Activated CD8-positive, alpha-beta T cell treated with anti-CD3 and anti-CD28 coated beads for 36 hours (primary cell): Measurements from ENCODE around the gene ATP6V0A4. TPM values are rescaled to one million over a fixed set of nuclear protein-coding genes. Genes with fewer than 3 reads are reported as not detected.

Experiments used
- ATAC-seq: fragments of 200-7000 bp; cut with Tn5 transposase; one replicate; pipeline ENCODE4 v1.10.0; 2021; ENCODE audit warnings: mild to moderate bottlenecking, moderate library complexity
- CTCF ChIA-PET: fragments of 350-600 bp; sonication (Branson Sonifier 250); formaldehyde crosslinking; loops from one replicate; lab custom pipeline; 2021; ENCODE audit warnings: antibody characterized with exemption; lab: Charles Lee
- POLR2A ChIA-PET: fragments of 350-600 bp; sonication (Branson Sonifier 250); formaldehyde crosslinking; loops from one replicate; lab custom pipeline; 2021; ENCODE audit warnings: antibody characterized with exemption; lab: Charles Lee
- DNase-seq: peaks from one replicate; pipeline ENCODE4 v3.0.0-alpha.2; 2020
- H3K27ac Mint-ChIP-seq: one replicate; pipeline ENCODE4 v1.8.0; 2021; ENCODE audit warnings: mild to moderate bottlenecking, mixed read lengths
- H3K27me3 Mint-ChIP-seq: one replicate; pipeline ENCODE4 v1.8.0; 2021; ENCODE audit warnings: mixed read lengths
- H3K36me3 Mint-ChIP-seq: one replicate; pipeline ENCODE4 v1.8.0; 2021; ENCODE audit warnings: low read depth, mixed read lengths
- H3K4me1 Mint-ChIP-seq: one replicate; pipeline ENCODE4 v1.8.0; 2021; ENCODE audit warnings: low read depth, mixed read lengths
- H3K4me3 Mint-ChIP-seq: one replicate; pipeline ENCODE4 v1.8.0; 2021; ENCODE audit warnings: mild to moderate bottlenecking, moderate library complexity, mixed read lengths
- H3K9me3 Mint-ChIP-seq: one replicate; pipeline ENCODE4 v1.8.0; 2021; ENCODE audit warnings: mixed read lengths
- CTCF ChIP-seq: fragments of 200-600 bp; IDR thresholded peaks from one replicate; pipeline ENCODE4 v1.8.0; 2022; ENCODE audit warnings: antibody characterized with exemption, mild to moderate bottlenecking
- intact Hi-C: fragments of 100-400 bp; cut with micrococcal nuclease; formaldehyde crosslinking; loops from one replicate; pipeline ENCODE4 v1.10.0; 2022
- total RNA-seq, 2 experiments: library from RNA; stranded (reverse); gene quantifications; one replicate each; pipeline ENCODE4 v1.2.3, GENCODE V29; 2021

Gene ATP6V0A4
- not detected for total RNA-seq

- intact Hi-C loops = no loop called here
- ATAC-seq = peak; percentile 24
- peaks cover 1% of the 10 kb centered on the region for H3K27me3 Mint-ChIP-seq
Observed at GRCh38 chr7:138797715-138798320, at the start of gene ATP6V0A4, which contains the start of gene TMEM213. ATP6V0A4 (minus strand) TSS chr7:138798196; CDS start chr7:138771247, 26,949 bp downstream. TMEM213 (plus strand) TSS chr7:138797994; CDS start chr7:138798105, 111 bp downstream.

GRCh38 chr7:138845711-138846110 is 47.7 kb upstream of the ATP6V0A4 start:
- TF ChIP-seq CTCF = no peak
- Mint-ChIP-seq H3K36me3 (peaks cover 2% of the 10 kb centered on the region), H3K4me3 (no peak overlapping the region), H3K9me3 (peaks cover 5% of the 10 kb centered on the region), H3K27ac (no peak overlapping the region), H3K4me1 (no peaks in the 10 kb centered on the region), H3K27me3 (no peaks in the 10 kb centered on the region)
- CTCF ChIA-PET = interaction anchor here (0.7 kb wide), 1 partner anchor 12 kb away, joined by 3 read pairs; no protein-coding TSS in a partner anchor
- DNase-seq (no peak), ATAC-seq (no peak)
- POLR2A ChIA-PET = no interaction called here
- intact Hi-C loops = no loop called here

More at GRCh38 chr7:138797715-138798320, at the start of gene ATP6V0A4, which contains the start of gene TMEM213:
- H3K36me3 Mint-ChIP-seq = no peaks in the 10 kb centered on the region
- DNase-seq = no peak
- ChIA-PET POLR2A (no interaction called here), CTCF (no interaction called here)
- no peak for TF ChIP-seq CTCF
- no peak within 1 kb of the TSS for H3K4me3 Mint-ChIP-seq
- peaks cover 5% of the 10 kb centered on the region for H3K4me1 Mint-ChIP-seq
- H3K9me3 Mint-ChIP-seq = no peaks in the 10 kb centered on the region
- H3K27ac Mint-ChIP-seq = no peak within 1 kb of the TSS

DNA sequence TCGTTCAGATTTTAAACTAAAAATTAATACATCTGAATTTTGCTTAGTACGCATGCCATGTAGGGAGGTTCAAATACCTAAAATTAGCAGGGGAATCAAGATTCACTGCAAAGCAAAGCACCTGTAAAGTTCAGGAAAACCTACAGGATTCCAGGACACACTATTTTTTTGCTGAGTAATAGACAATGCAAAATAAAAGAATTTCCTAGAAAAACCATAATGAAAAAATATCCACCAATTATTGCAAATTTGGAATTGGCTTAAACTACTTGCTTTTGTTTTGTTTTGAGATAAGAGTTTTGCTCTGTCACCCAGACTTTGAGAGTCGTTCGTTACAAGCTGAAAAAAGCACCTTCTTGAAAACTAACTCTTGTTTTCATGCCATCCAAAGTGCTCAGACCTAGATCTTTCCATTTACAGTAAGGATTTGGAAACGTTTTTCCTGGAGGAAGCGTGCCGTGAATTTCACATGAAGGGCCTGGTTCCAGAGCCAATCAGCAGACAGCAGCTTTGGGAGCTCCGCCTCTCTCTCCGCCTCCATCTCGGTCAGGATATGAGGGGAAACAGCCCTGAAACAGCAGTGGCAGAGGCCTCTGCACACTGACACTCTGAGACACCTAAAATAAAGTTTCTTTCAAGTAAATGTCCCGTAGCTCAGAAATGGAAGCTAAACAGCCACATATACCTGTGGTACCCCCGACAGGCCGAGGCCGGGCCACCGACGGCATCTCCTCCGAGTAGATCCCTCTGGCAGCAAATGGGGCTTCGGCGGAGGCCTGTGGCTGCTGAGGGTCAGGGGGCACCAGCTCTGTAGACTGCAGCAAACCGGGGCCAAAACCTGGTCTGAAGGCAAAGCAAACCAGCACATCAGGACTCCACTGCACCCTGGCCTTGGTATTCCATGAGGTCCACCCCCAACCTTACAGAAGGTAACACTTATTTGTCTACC is 45.9 kb upstream of the ATP6V0A4 start:
- ChIA-PET CTCF (no interaction called here), POLR2A (no interaction called here)
- no peaks in the 10 kb centered on the region for H3K27me3 Mint-ChIP-seq
- H3K27ac Mint-ChIP-seq = no peak overlapping the region
- ATAC-seq (no peak), DNase-seq (no peak)
- no peaks in the 10 kb centered on the region for H3K4me1 Mint-ChIP-seq
- intact Hi-C loops = no loop called here
- no peaks in the 10 kb centered on the region for H3K36me3 Mint-ChIP-seq
- no peaks in the 10 kb centered on the region for H3K9me3 Mint-ChIP-seq
- no peak overlapping the region for H3K4me3 Mint-ChIP-seq
- TF ChIP-seq CTCF = no peak

DNA sequence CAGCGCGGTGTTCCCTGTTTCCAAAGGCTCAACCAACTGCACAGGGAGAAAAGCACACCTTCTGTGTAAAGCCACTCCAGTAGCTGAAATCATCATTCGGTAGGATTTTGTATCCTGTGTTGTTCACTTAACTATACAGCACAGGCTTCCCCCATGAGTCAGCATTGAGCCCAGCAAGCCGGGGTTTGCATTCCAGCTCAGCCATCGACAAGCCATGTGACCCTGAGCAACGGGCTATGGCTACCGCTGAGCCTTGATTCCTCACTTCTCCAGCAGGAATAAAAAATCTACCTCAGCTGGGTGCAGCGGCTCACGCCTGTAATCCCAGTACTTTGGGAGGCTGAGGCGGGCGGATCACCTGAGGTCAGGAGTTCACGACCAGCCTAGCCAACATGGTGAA is 44.1 kb upstream of the ATP6V0A4 start:
- H3K4me1 Mint-ChIP-seq = no peaks in the 10 kb centered on the region
- H3K27me3 Mint-ChIP-seq = no peaks in the 10 kb centered on the region
- ATAC-seq = no peak
- H3K36me3 Mint-ChIP-seq = no peaks in the 10 kb centered on the region
- POLR2A ChIA-PET = no interaction called here
- DNase-seq = no peak
- H3K9me3 Mint-ChIP-seq = no peaks in the 10 kb centered on the region
- CTCF ChIA-PET = no interaction called here
- no peak overlapping the region for H3K4me3 Mint-ChIP-seq
- intact Hi-C loops = no loop called here
- TF ChIP-seq CTCF = no peak
- no peak overlapping the region for H3K27ac Mint-ChIP-seq
